ENCODE data around the gene POLR1A. TPM values are rescaled to one million over a fixed set of nuclear protein-coding genes. Genes with fewer than 3 reads are reported as not detected.
"Not testable (repeated sequence)": the region's sequence is repeated elsewhere in the genome, so short reads cannot be mapped to it uniquely, and the experiment has no call there.

Gene POLR1A
- total RNA-seq, 1 donor from 2014 or later, result 27.0 TPM

GRCh38 chr2:86000131-86000937 lies 105.4 kb downstream of the POLR1A start:
- DNase-seq (ENCODE audit: extremely low read depth, low read depth, low spot score), result no peak

- no peak for DNase-seq (ENCODE audit: extremely low read depth, low read depth, low spot score)
Observed at GRCh38 chr2:85999061-85999831, 106.4 kb downstream of the POLR1A start.

GRCh38 chr2:85998071-85998991 lies 107.4 kb downstream of the POLR1A start:
- no peak for DNase-seq (ENCODE audit: extremely low read depth, low read depth, low spot score)

GRCh38 chr2:85997017-85997970 lies 108.4 kb downstream of the POLR1A start:
- DNase-seq (ENCODE audit: extremely low read depth, low read depth, low spot score), result no peak

GRCh38 chr2:85996591-85996990 lies 109.1 kb downstream of the POLR1A start:
- no peak for DNase-seq (ENCODE audit: extremely low read depth, low read depth, low spot score)

GRCh38 chr2:85995648-85996529 lies 109.8 kb downstream of the POLR1A start:
- DNase-seq (ENCODE audit: extremely low read depth, low read depth, low spot score), result no peak

- DNase-seq (ENCODE audit: extremely low read depth, low read depth, low spot score), result no peak
Observed at GRCh38 chr2:85994897-85995647, 110.6 kb downstream of the POLR1A start.

- DNase-seq (ENCODE audit: extremely low read depth, low read depth, low spot score), result no peak
Observed at GRCh38 chr2:85994421-85994777, 111.3 kb downstream of the POLR1A start.

GRCh38 chr2:85992611-85993010 lies 113.1 kb downstream of the POLR1A start:
- no peak for DNase-seq (ENCODE audit: extremely low read depth, low read depth, low spot score)

- DNase-seq (ENCODE audit: extremely low read depth, low read depth, low spot score), result not testable (repeated sequence)
Observed at GRCh38 chr2:85992053-85992452, 113.6 kb downstream of the POLR1A start.

- no peak for DNase-seq (ENCODE audit: extremely low read depth, low read depth, low spot score)
Observed at GRCh38 chr2:85990084-85990483, 115.6 kb downstream of the POLR1A start.

GRCh38 chr2:85989288-85989865 lies 116.3 kb downstream of the POLR1A start:
- DNase-seq (ENCODE audit: extremely low read depth, low read depth, low spot score), result no peak

GRCh38 chr2:85988914-85989270 lies 116.8 kb downstream of the POLR1A start:
- DNase-seq (ENCODE audit: extremely low read depth, low read depth, low spot score), result no peak

- DNase-seq (ENCODE audit: extremely low read depth, low read depth, low spot score), result no peak
Observed at GRCh38 chr2:85988175-85988913, 117.3 kb downstream of the POLR1A start.

GRCh38 chr2:85987266-85988174 lies 118.2 kb downstream of the POLR1A start:
- DNase-seq (ENCODE audit: extremely low read depth, low read depth, low spot score), result no peak

GRCh38 chr2:85986121-85986520 lies 119.6 kb downstream of the POLR1A start:
- DNase-seq (ENCODE audit: extremely low read depth, low read depth, low spot score), result no peak

All from glomerular endothelial cell (primary cell).